ENCODE data around the gene MRPS25. TPM values are rescaled to one million over a fixed set of nuclear protein-coding genes. Genes with fewer than 3 reads are reported as not detected.
A peak's percentile ranks its signal among the peaks of the same experiment; 100 is the strongest.

MRPS25 gene
- total and polyA plus RNA-seq, 5 experiments from 2014 or later, result 23.5 to 90.4 (median 27.7) TPM

- Mint-ChIP-seq H3K36me3 (peaks cover 0 to 31% (median 20%) of the 10 kb centered on the region in 3 donors), H3K27me3 (peaks cover 0 to 9% (median 2%) of the 10 kb centered on the region in 5 donors), H3K27ac (peak within 1 kb of the TSS; percentile 87 to 98 (median 96)), H3K4me3 (peak within 1 kb of the TSS; percentile 89 to 99 (median 94)), H3K4me1 (peaks cover 14 to 38% (median 29%) of the 10 kb centered on the region in 4 donors), H3K9me3 (peaks cover 0 to 2% (median 0%) of the 10 kb centered on the region in 9 donors)
- DNase-seq (peak; percentile 89 to 98 (median 95)), ATAC-seq (peak; percentile 76 to 79)
- POLR2A ChIA-PET, result interaction anchor here (0.6 to 3.3 kb wide), 14 partner anchors 7 to 920 kb away, joined by 3 to 22 read pairs (median 4); partner anchors contain the start of genes CAPN7, CCDC174, LSM3 and MRPS25
Observed at GRCh38 chr3:15098503-15099363, 33.6 kb upstream of the MRPS25 start, which contains the start of gene RBSN. Gene RBSN (minus strand): TSS chr3:15099148. CDS start chr3:15096120, 3,028 bp downstream.

- Mint-ChIP-seq H3K27me3 (peaks cover 0 to 9% (median 2%) of the 10 kb centered on the region in 5 donors), H3K36me3 (peaks cover 0 to 38% (median 20%) of the 10 kb centered on the region in 3 donors), H3K4me3 (peak overlapping the region; percentile 89 to 99 (median 94)), H3K4me1 (peaks cover 14 to 38% (median 29%) of the 10 kb centered on the region in 4 donors), H3K27ac (peak overlapping the region; percentile 87 to 98 (median 96)), H3K9me3 (peaks cover 0 to 2% (median 0%) of the 10 kb centered on the region in 9 donors)
- no peak for ATAC-seq
- peak in 5 of 10 donors; percentile 8 to 54 (median 15) for DNase-seq
- POLR2A ChIA-PET, result interaction anchor here (0.8 to 3.3 kb wide), 9 partner anchors 10 to 446 kb away, joined by 3 to 22 read pairs (median 4); partner anchors contain the start of genes CAPN7, CCDC174, MRPS25 and NR2C2
Observed at GRCh38 chr3:15097891-15098290, 32.8 kb upstream of the MRPS25 start.

GRCh38 chr3:15096046-15096445 is 30.9 kb upstream of the MRPS25 start:
- peaks cover 0 to 2% (median 0%) of the 10 kb centered on the region in 9 donors for H3K9me3 Mint-ChIP-seq
- H3K27me3 Mint-ChIP-seq, result peaks cover 0 to 3% (median 0%) of the 10 kb centered on the region in 5 donors
- H3K4me1 Mint-ChIP-seq, result peaks cover 14 to 42% (median 31%) of the 10 kb centered on the region in 4 donors
- POLR2A ChIA-PET, result no interaction called here
- ATAC-seq (no peak), DNase-seq (no peak)
- peaks cover 0 to 55% (median 23%) of the 10 kb centered on the region in 3 donors for H3K36me3 Mint-ChIP-seq
- H3K4me3 Mint-ChIP-seq, result peak overlapping the region in 2 of 10 donors; percentile 6 to 58
- H3K27ac Mint-ChIP-seq, result peak overlapping the region in 6 of 10 donors; percentile 35 to 60 (median 50)

- ATAC-seq, result no peak
- no peak for DNase-seq
- Mint-ChIP-seq H3K36me3 (peaks cover 0 to 68% (median 35%) of the 10 kb centered on the region in 3 donors), H3K4me1 (peaks cover 10 to 32% (median 24%) of the 10 kb centered on the region in 4 donors), H3K27me3 (peaks cover 0 to 3% (median 0%) of the 10 kb centered on the region in 5 donors), H3K27ac (no peak overlapping the region), H3K9me3 (peaks cover 0 to 2% (median 0%) of the 10 kb centered on the region in 9 donors), H3K4me3 (no peak overlapping the region)
- POLR2A ChIA-PET, result no interaction called here
Observed at GRCh38 chr3:15094187-15094875, 29.2 kb upstream of the MRPS25 start.

DNA sequence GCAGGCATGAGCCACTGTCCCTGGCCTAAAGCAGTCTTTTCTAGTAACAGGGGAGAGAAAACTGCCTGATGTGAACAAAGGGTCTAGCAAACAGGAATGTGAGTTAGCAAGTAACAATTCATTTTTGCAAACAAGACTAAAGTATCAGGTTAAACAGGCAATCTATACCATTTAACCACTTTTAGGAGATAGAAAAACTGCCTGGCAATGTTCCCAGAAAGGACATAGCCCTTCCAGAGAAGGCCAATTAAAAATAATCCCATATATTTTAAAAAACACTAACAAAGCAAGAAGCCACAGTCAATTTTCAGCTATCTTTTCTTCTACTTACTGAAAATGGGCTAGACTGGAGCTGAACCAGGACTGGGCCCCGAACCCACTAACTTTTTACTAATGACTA is 27.6 kb upstream of the MRPS25 start:
- no peaks in the 10 kb centered on the region for H3K9me3 Mint-ChIP-seq
- ATAC-seq, result no peak
- DNase-seq, result no peak
- H3K27ac Mint-ChIP-seq, result peak overlapping the region in 1 of 10 donors; percentile 37
- H3K4me1 Mint-ChIP-seq, result peaks cover 0 to 18% (median 9%) of the 10 kb centered on the region in 4 donors
- no peaks in the 10 kb centered on the region for H3K27me3 Mint-ChIP-seq
- peaks cover 0 to 76% (median 35%) of the 10 kb centered on the region in 3 donors for H3K36me3 Mint-ChIP-seq
- no peak overlapping the region for H3K4me3 Mint-ChIP-seq
- POLR2A ChIA-PET, result no interaction called here

DNA sequence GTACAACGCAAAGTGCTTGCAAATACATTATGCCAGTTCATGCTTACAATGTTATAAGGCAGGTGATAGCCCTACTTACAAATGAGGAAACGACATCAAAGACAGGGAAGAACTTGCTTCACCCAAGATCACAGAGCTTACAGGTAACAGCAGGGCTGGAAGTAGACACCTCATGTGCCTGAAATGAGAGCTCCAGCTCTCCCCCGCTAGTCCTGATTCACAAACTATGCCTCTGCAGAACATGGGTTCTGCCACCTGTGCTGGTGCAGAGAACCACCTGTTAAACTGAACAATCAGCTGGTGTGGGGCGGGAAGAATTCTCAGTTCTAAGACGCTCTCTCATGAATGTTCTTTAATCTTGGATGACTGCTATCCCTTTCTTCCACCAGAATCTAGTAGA is 26.5 kb upstream of the MRPS25 start:
- Mint-ChIP-seq H3K9me3 (no peaks in the 10 kb centered on the region), H3K36me3 (peaks cover 0 to 86% (median 34%) of the 10 kb centered on the region in 3 donors), H3K27ac (peak overlapping the region in 1 of 10 donors; percentile 3), H3K4me3 (no peak overlapping the region), H3K4me1 (peaks cover 0 to 11% (median 4%) of the 10 kb centered on the region in 4 donors), H3K27me3 (no peaks in the 10 kb centered on the region)
- POLR2A ChIA-PET, result interaction anchor here (0.6 to 0.8 kb wide), 2 partner anchors 8 to 26 kb away, joined by 3 to 4 read pairs; partner anchors contain the start of genes MRPS25 and RBSN
- ATAC-seq (no peak), DNase-seq (no peak)

DNA sequence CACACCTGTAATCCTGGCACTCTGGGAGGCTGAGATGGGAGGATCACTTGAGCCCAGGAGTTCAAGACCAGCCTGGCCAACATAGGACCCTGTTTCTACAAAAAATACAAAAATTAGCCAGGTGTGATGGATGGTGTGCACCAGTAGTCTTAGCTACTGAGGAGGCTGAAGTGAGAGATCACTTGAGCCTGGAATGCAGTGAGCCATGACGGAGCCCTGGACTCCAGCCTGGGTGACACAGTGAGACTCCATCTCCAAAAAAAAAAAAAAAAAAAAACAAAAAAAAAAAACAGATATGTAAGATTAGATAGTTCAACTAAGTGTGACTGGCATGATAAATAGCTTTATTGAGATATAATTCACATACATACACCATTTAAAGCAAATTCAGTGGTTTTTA is 24.1 kb upstream of the MRPS25 start:
- Mint-ChIP-seq H3K36me3 (peaks cover 0 to 85% (median 31%) of the 10 kb centered on the region in 3 donors), H3K9me3 (no peaks in the 10 kb centered on the region)

GRCh38 chr3:15086699-15087098 is 21.6 kb upstream of the MRPS25 start:
- POLR2A ChIA-PET, result no interaction called here
- Mint-ChIP-seq H3K4me1 (peaks cover 3 to 10% (median 5%) of the 10 kb centered on the region in 4 donors), H3K27ac (no peak overlapping the region), H3K4me3 (no peak overlapping the region), H3K9me3 (no peaks in the 10 kb centered on the region), H3K27me3 (no peaks in the 10 kb centered on the region), H3K36me3 (peaks cover 0 to 86% (median 34%) of the 10 kb centered on the region in 3 donors)
- DNase-seq, result no peak
- no peak for ATAC-seq

More for the DNA sequence above, 24.1 kb upstream of the MRPS25 start:
- ATAC-seq, result no peak
- no peak overlapping the region for H3K27ac Mint-ChIP-seq
- H3K27me3 Mint-ChIP-seq, result no peaks in the 10 kb centered on the region
- POLR2A ChIA-PET, result interaction anchor here (0.6 kb wide), 2 partner anchors 167 to 1180 kb away, joined by 3 read pairs; no protein-coding TSS in a partner anchor
- peaks cover 0 to 4% (median 3%) of the 10 kb centered on the region in 4 donors for H3K4me1 Mint-ChIP-seq
- no peak overlapping the region for H3K4me3 Mint-ChIP-seq
- DNase-seq, result no peak

GRCh38 chr3:15086263-15086662 is 21.1 kb upstream of the MRPS25 start:
- Mint-ChIP-seq H3K27ac (no peak overlapping the region), H3K27me3 (no peaks in the 10 kb centered on the region), H3K4me1 (peaks cover 1 to 11% (median 5%) of the 10 kb centered on the region in 4 donors), H3K9me3 (no peaks in the 10 kb centered on the region), H3K4me3 (no peak overlapping the region), H3K36me3 (peaks cover 0 to 86% (median 35%) of the 10 kb centered on the region in 3 donors)
- no peak for DNase-seq
- no peak for ATAC-seq
- POLR2A ChIA-PET, result interaction anchor here (0.8 kb wide), 1 partner anchor 13 kb away, joined by 3 read pairs; the partner anchor contains the start of gene RBSN

- no peak for DNase-seq
- peak overlapping the region in 1 of 10 donors; percentile 91 for H3K27ac Mint-ChIP-seq
- H3K9me3 Mint-ChIP-seq, result no peaks in the 10 kb centered on the region
- H3K4me1 Mint-ChIP-seq, result peaks cover 0 to 11% (median 5%) of the 10 kb centered on the region in 4 donors
- POLR2A ChIA-PET, result no interaction called here
- H3K27me3 Mint-ChIP-seq, result no peaks in the 10 kb centered on the region
- no peak for ATAC-seq
- peaks cover 0 to 95% (median 39%) of the 10 kb centered on the region in 3 donors for H3K36me3 Mint-ChIP-seq
- no peak overlapping the region for H3K4me3 Mint-ChIP-seq
Observed at GRCh38 chr3:15083252-15083651, 18.1 kb upstream of the MRPS25 start.

DNA sequence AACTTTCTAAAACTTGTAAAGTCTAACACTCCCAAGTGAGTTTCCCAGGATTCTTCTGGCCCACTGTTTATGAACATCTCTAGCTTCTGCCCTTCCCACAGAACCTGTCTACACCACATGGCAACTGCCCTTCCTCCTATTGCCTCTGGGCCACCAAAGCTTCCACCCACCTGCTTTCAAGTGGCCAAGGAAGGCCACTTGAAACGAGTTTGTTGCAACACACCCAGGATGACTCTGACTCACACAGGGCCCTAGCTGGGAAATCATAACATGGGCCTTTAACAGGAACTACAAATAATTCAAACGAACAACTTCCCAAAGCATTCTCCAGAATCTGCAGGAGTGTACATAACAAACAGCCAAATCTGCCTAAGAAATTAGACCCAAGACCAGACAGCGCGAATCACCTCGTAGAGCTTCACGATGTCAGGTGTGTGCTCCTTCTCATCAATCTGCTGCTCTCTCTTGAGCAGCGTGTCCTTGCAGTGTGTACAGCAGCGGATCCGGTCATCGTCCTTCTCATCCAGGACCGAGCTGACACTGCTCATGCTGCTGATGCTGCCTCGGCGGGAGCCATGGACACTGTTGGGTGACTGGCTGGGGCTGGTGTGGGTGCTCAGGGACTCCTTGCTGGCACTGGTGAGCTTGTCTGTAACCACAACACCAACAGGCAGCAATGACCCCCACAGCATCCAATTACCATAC is 17.0 kb upstream of the MRPS25 start:
- DNase-seq (no peak), ATAC-seq (no peak)
- Mint-ChIP-seq H3K27me3 (no peaks in the 10 kb centered on the region), H3K9me3 (no peaks in the 10 kb centered on the region), H3K4me3 (no peak overlapping the region), H3K27ac (peak overlapping the region in 4 of 10 donors; percentile 8 to 91 (median 46)), H3K4me1 (peaks cover 0 to 11% (median 5%) of the 10 kb centered on the region in 4 donors), H3K36me3 (peaks cover 0 to 96% (median 48%) of the 10 kb centered on the region in 3 donors)
- POLR2A ChIA-PET, result interaction anchor here (1.4 kb wide), 1 partner anchor 17 kb away, joined by 3 read pairs; the partner anchor contains the start of gene MRPS25
